ENCODE measurements around the gene STAMBPL1.

DNA sequence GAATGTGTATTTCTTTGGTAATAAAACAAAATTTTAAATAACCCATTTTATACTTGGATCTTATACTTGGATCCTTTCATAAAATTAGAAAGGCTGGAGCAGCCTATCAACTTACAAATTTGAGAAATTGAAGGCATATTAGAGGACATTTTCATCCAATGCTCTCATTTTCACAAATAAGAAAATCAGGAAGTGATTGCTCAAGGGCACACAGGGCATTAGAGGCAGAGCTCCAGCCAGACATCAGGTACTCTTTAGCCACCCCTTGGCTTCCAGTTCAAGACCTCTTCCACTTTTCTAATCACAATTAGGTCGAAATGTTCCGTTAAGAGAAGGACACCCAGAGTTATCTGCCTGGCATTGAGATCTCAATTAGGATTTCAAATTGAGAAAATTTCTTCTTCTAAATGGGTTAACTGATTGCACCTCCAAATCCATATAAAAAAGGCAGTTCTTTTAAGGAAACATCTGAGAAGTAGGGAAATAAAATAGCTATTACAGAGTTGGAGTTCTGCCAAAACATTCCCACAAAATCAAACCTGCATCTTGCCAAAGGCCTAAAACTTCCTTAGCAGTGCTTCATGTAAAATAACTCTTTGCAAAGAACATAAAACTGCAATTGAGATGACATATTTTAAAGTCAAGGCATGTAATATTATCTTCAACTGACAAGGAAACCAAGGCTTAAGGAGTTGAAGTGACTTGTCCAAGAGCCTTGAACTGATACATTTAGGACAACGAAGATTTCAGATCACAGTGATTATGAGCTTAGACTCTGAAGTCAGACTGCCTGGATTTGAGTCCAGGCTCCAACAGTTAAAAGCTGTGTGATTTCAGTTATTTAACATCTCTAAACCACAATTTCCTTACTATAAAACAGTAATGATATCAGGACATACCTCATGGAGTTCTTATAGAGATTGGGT lies 70.1 kb downstream of the STAMBPL1 start:
- TF ChIP-seq POLR2A (IDR thresholded peaks at IDR 0.05; ENCODE audit: low read length) (no peak), GATA1 (IDR thresholded peaks at IDR 0.05; ENCODE audit: low read depth, low read length) (no peak)
